NCI-H524 (cell line): ENCODE data around the gene BOLL.
A peak's percentile ranks its signal among the peaks of the same experiment; 100 is the strongest.
"Not testable (repeated sequence)": the region's sequence is repeated elsewhere in the genome, so short reads cannot be mapped to it uniquely, and the experiment has no call there.

Source experiments
- DNase-seq, 2 experiments: peaks; one replicate each; lab custom pipeline; 2025; lab: John Stamatoyannopoulos, UW

The BOLL gene

GRCh38 chr2:197795277-197795676 lies 10.2 kb upstream of the BOLL start:
- no peak for DNase-seq

GRCh38 chr2:197793456-197793855 lies 8.3 kb upstream of the BOLL start:
- peak in 1 of 2 experiments; percentile 25 for DNase-seq

- DNase-seq, result peak; percentile 28 to 69
Measured at GRCh38 chr2:197786010-197786877, 1.1 kb upstream of the BOLL start.

GRCh38 chr2:197782126-197782525 lies 3.0 kb downstream of the BOLL start:
- DNase-seq, result no peak

- DNase-seq, result no peak
Measured at GRCh38 chr2:197779261-197779660, 5.9 kb downstream of the BOLL start.

GRCh38 chr2:197777823-197778407 lies 7.2 kb downstream of the BOLL start:
- DNase-seq, result peak in 1 of 2 experiments; percentile 19

GRCh38 chr2:197760293-197760657 lies 24.8 kb downstream of the BOLL start:
- no peak for DNase-seq

GRCh38 chr2:197759625-197760292 lies 25.4 kb downstream of the BOLL start:
- DNase-seq, result no peak

- no peak for DNase-seq
Measured at GRCh38 chr2:197759013-197759412, 26.1 kb downstream of the BOLL start.

GRCh38 chr2:197740200-197740599 lies 44.9 kb downstream of the BOLL start:
- DNase-seq, result no peak

- DNase-seq, result not testable (repeated sequence)
Measured at GRCh38 chr2:197728555-197729544, 56.3 kb downstream of the BOLL start.

GRCh38 chr2:197727011-197727410 lies 58.1 kb downstream of the BOLL start:
- DNase-seq, result no peak

GRCh38 chr2:197717863-197718262 lies 67.3 kb downstream of the BOLL start:
- DNase-seq, result no peak

- DNase-seq, result no peak
Measured at GRCh38 chr2:197713271-197713670, 71.8 kb downstream of the BOLL start.

- no peak for DNase-seq
Measured at GRCh38 chr2:197711578-197711977, 73.5 kb downstream of the BOLL start.

GRCh38 chr2:197710424-197711042 lies 74.6 kb downstream of the BOLL start:
- no peak for DNase-seq

GRCh38 chr2:197709140-197709539 lies 76.0 kb downstream of the BOLL start:
- not testable (repeated sequence) for DNase-seq

GRCh38 chr2:197708331-197708730 lies 76.8 kb downstream of the BOLL start:
- no peak for DNase-seq

- peak in 1 of 2 experiments; percentile 51 for DNase-seq
Measured at GRCh38 chr2:197707316-197708213, 77.6 kb downstream of the BOLL start.

GRCh38 chr2:197706839-197707207 lies 78.3 kb downstream of the BOLL start:
- DNase-seq, result no peak
